ENCODE data around the gene SLC25A21.

Gene SLC25A21

GRCh38 chr14:36757734-36758601 lies 414.4 kb downstream of the SLC25A21 start:
- no peak overlapping the region for H3K27ac Mint-ChIP-seq
- peaks cover 4% of the 10 kb centered on the region for H3K36me3 Mint-ChIP-seq (ENCODE audit: low read depth)
- H3K27me3 Mint-ChIP-seq (ENCODE audit: low read depth) = peaks cover 12% of the 10 kb centered on the region
- peaks cover 3% of the 10 kb centered on the region for H3K9me3 Mint-ChIP-seq
- H3K4me1 Mint-ChIP-seq = no peaks in the 10 kb centered on the region
- no peak overlapping the region for H3K4me3 Mint-ChIP-seq
- no peak for TF ChIP-seq CTCF (IDR thresholded peaks at IDR 0.05; ENCODE audit: unreplicated experiment in 3 of 3)

- no peak for TF ChIP-seq CTCF (IDR thresholded peaks at IDR 0.05; ENCODE audit: unreplicated experiment in 3 of 3)
- H3K4me1 Mint-ChIP-seq = no peaks in the 10 kb centered on the region
- peaks cover 12% of the 10 kb centered on the region for H3K27me3 Mint-ChIP-seq (ENCODE audit: low read depth)
- peaks cover 7% of the 10 kb centered on the region for H3K9me3 Mint-ChIP-seq
- H3K27ac Mint-ChIP-seq = no peak overlapping the region
- H3K36me3 Mint-ChIP-seq (ENCODE audit: low read depth) = peaks cover 4% of the 10 kb centered on the region
- no peak overlapping the region for H3K4me3 Mint-ChIP-seq
Measured at GRCh38 chr14:36756226-36756625, 416.2 kb downstream of the SLC25A21 start.

- Mint-ChIP-seq H3K9me3 (peaks cover 7% of the 10 kb centered on the region), H3K4me3 (no peak overlapping the region), H3K36me3 (ENCODE audit: low read depth) (peaks cover 4% of the 10 kb centered on the region), H3K4me1 (no peaks in the 10 kb centered on the region), H3K27me3 (ENCODE audit: low read depth) (peaks cover 12% of the 10 kb centered on the region), H3K27ac (no peak overlapping the region)
- TF ChIP-seq CTCF (IDR thresholded peaks at IDR 0.05; ENCODE audit: unreplicated experiment in 3 of 3) = no peak
Measured at GRCh38 chr14:36755756-36756155, 416.6 kb downstream of the SLC25A21 start.

- Mint-ChIP-seq H3K4me1 (no peaks in the 10 kb centered on the region), H3K27me3 (ENCODE audit: low read depth) (peaks cover 7% of the 10 kb centered on the region), H3K36me3 (ENCODE audit: low read depth) (peaks cover 4% of the 10 kb centered on the region), H3K9me3 (peaks cover 7% of the 10 kb centered on the region), H3K27ac (no peak overlapping the region), H3K4me3 (no peak overlapping the region)
- TF ChIP-seq CTCF (IDR thresholded peaks at IDR 0.05; ENCODE audit: unreplicated experiment in 3 of 3) = no peak
Measured at GRCh38 chr14:36751920-36752319, 420.5 kb downstream of the SLC25A21 start.

GRCh38 chr14:36751106-36751505 lies 421.3 kb downstream of the SLC25A21 start:
- Mint-ChIP-seq H3K36me3 (ENCODE audit: low read depth) (peaks cover 4% of the 10 kb centered on the region), H3K4me3 (no peak overlapping the region), H3K27me3 (ENCODE audit: low read depth) (peaks cover 4% of the 10 kb centered on the region), H3K27ac (no peak overlapping the region), H3K9me3 (peaks cover 10% of the 10 kb centered on the region), H3K4me1 (no peaks in the 10 kb centered on the region)
- no peak for TF ChIP-seq CTCF (IDR thresholded peaks at IDR 0.05; ENCODE audit: unreplicated experiment in 3 of 3)

- Mint-ChIP-seq H3K36me3 (ENCODE audit: low read depth) (peaks cover 4% of the 10 kb centered on the region), H3K4me3 (no peak overlapping the region), H3K27ac (no peak overlapping the region), H3K9me3 (peaks cover 17% of the 10 kb centered on the region), H3K27me3 (ENCODE audit: low read depth) (no peaks in the 10 kb centered on the region), H3K4me1 (no peaks in the 10 kb centered on the region)
- no peak for TF ChIP-seq CTCF (IDR thresholded peaks at IDR 0.05; ENCODE audit: unreplicated experiment in 3 of 3)
Measured at GRCh38 chr14:36750244-36750643, 422.2 kb downstream of the SLC25A21 start.

Data from nephron (organoid).